PC-3 (cell line): ENCODE results near the gene LRRC51. TPM values are rescaled to one million over a fixed set of nuclear protein-coding genes. Genes with fewer than 3 reads are reported as not detected.

Source experiments
- ATAC-seq: fragments of 200-7000 bp; cut with Tn5 transposase; 2 replicates; pipeline ENCODE4 v1.9.1; 2020; ENCODE audit warnings: mild to moderate bottlenecking, moderate library complexity
- BruUV-seq: library from RNA; stranded (reverse); fragments of 400-500 nt; replicated peaks from 2 replicates; lab custom pipeline; 2021; lab: Mats Ljungman, UMichigan
- CTCF ChIA-PET: fragments of 300-600 bp; sonication (Branson Sonifier 250); formaldehyde crosslinking; loops from one replicate; lab custom pipeline; 2022; ENCODE audit warnings: antibody characterized with exemption; lab: Charles Lee
- POLR2A ChIA-PET: fragments of 300-600 bp; sonication (Branson Sonifier 250); formaldehyde crosslinking; loops from one replicate; lab custom pipeline; 2022; ENCODE audit warnings: antibody characterized with exemption; ENCODE audit not compliant: unreplicated experiment; lab: Charles Lee
- DNase-seq: peaks from one replicate; pipeline ENCODE4 v3.0.0-alpha.2; 2015
- H2AFZ ChIP-seq: fragments of 300-600 bp; sonication (generic); 2 replicates; pipeline ENCODE4 v1.6.0; 2016; ENCODE audit warnings: antibody characterized with exemption, low read length
- H3F3A ChIP-seq: fragments of 300-600 bp; sonication (generic); one replicate; pipeline ENCODE4 v1.6.0; 2017; ENCODE audit warnings: antibody characterized with exemption, low read length, control low read depth, mild to moderate bottlenecking; ENCODE audit not compliant: unreplicated experiment
- H3K27ac ChIP-seq: fragments of 300-600 bp; sonication (generic); 2 replicates; pipeline ENCODE4 v1.5.1; 2016; ENCODE audit warnings: mild to moderate bottlenecking, low read length
- H3K27me3 ChIP-seq: fragments of 300-600 bp; sonication (generic); 2 replicates; pipeline ENCODE4 v1.6.1; 2016; ENCODE audit warnings: low read length, mixed read lengths
- H3K36me3 ChIP-seq: fragments of 300-600 bp; sonication (generic); 2 replicates; pipeline ENCODE4 v1.6.1; 2016; ENCODE audit warnings: low read depth, mixed run types, low read length, mixed read lengths
- H3K4me1 ChIP-seq: fragments of 300-600 bp; sonication (generic); 2 replicates; pipeline ENCODE4 v1.5.1; 2016; ENCODE audit warnings: low read length; ENCODE audit not compliant: insufficient read depth
- H3K4me2 ChIP-seq: fragments of 300-600 bp; sonication (generic); 2 replicates; pipeline ENCODE4 v1.6.0; 2016; ENCODE audit warnings: low read length
- H3K4me3 ChIP-seq: fragments of 300-600 bp; sonication (generic); 2 replicates; pipeline ENCODE4 v1.5.1; 2016; ENCODE audit warnings: mild to moderate bottlenecking, low read length, mixed read lengths
- H3K79me2 ChIP-seq: fragments of 300-600 bp; sonication (generic); 2 replicates; pipeline ENCODE4 v1.6.1; 2017; ENCODE audit warnings: low read length, mixed read lengths
- H3K9ac ChIP-seq: fragments of 300-600 bp; sonication (generic); 2 replicates; pipeline ENCODE4 v1.6.0; 2016; ENCODE audit warnings: mild to moderate bottlenecking, low read length
- H3K9me2 ChIP-seq: fragments of 300-600 bp; sonication (generic); replicated peaks from 2 replicates; pipeline ENCODE4 v1.6.1; 2016; ENCODE audit warnings: mixed run types, low read length, mixed read lengths
- H3K9me3 ChIP-seq: fragments of 300-600 bp; sonication (generic); 2 replicates; pipeline ENCODE4 v1.6.1; 2016; ENCODE audit warnings: low read length, mixed read lengths
- H4K20me1 ChIP-seq: fragments of 300-600 bp; sonication (generic); 2 replicates; pipeline ENCODE4 v1.6.1; 2016; ENCODE audit warnings: low read length, mixed read lengths
- EZH2 ChIP-seq: fragments of 300-600 bp; sonication (generic); IDR thresholded peaks from one replicate; pipeline ENCODE4 v1.6.1; 2017; ENCODE audit warnings: antibody characterized with exemption, mild to moderate bottlenecking, low read length; ENCODE audit not compliant: unreplicated experiment
- EZH2phosphoT487 ChIP-seq: fragments of 300-600 bp; sonication (generic); IDR thresholded peaks from 2 replicates; pipeline ENCODE4 v1.6.1; 2018; ENCODE audit warnings: mild to moderate bottlenecking, antibody characterized with exemption, low read length, borderline replicate concordance
- intact Hi-C: fragments of 100-400 bp; cut with micrococcal nuclease; formaldehyde crosslinking; loops from 2 replicates; pipeline ENCODE4 v1.9.0; 2023
- total RNA-seq: library from RNA; depleted of rRNA; stranded (reverse); fragments of >200 nt; gene quantifications from 2 replicates; pipeline ENCODE4 v1.2.3, GENCODE V29; 2014
- TF ChIP-seq, protein P1 (sequence below): fragments of 300-600 bp; sonication (generic); conservative IDR thresholded peaks from 2 replicates; pipeline ENCODE4 v1.5.1; 2017; ENCODE audit warnings: antibody characterized with exemption, low read depth, mild to moderate bottlenecking, low read length

Gene LRRC51
- total RNA-seq, 1 experiment from 2014 or later: 5.8 TPM

DNA sequence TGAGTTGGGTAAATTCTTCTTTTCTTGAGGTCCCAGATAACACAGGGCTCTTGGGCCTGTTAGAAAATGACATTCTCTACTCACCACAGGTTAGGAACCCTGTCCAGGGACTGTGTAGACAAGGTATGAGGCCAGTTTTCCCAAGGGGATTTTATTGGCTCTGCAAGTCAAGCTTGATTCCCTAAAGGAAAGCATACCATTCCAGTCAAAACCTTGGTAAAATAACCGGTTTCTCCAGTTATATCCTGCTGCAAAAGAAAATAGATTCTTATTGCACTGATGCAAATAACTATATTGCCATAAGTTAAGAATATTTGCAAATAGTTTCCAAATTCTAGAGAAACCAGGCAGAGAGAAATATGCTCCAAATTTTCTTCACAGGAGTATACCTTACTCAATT, 45.3 kb downstream of the LRRC51 start:
- Histone ChIP-seq H3K9ac (no peak overlapping the region), H3K36me3 (no peaks in the 10 kb centered on the region), H3F3A (no peaks in the 10 kb centered on the region), H3K9me3 (peaks cover 9% of the 10 kb centered on the region), H3K4me1 (no peaks in the 10 kb centered on the region), H3K4me2 (no peak overlapping the region), H3K9me2 (no peaks in the 10 kb centered on the region), H4K20me1 (no peaks in the 10 kb centered on the region), H3K27me3 (no peaks in the 10 kb centered on the region), H3K79me2 (no peaks in the 10 kb centered on the region), H2AFZ (no peak overlapping the region), H3K27ac (no peak overlapping the region), H3K4me3 (no peak overlapping the region)
- BruUV-seq: no TSS peak
- no peak for TF ChIP-seq EZH2
- TF ChIP-seq EZH2phosphoT487: no peak
- TF ChIP-seq, protein P1, sequence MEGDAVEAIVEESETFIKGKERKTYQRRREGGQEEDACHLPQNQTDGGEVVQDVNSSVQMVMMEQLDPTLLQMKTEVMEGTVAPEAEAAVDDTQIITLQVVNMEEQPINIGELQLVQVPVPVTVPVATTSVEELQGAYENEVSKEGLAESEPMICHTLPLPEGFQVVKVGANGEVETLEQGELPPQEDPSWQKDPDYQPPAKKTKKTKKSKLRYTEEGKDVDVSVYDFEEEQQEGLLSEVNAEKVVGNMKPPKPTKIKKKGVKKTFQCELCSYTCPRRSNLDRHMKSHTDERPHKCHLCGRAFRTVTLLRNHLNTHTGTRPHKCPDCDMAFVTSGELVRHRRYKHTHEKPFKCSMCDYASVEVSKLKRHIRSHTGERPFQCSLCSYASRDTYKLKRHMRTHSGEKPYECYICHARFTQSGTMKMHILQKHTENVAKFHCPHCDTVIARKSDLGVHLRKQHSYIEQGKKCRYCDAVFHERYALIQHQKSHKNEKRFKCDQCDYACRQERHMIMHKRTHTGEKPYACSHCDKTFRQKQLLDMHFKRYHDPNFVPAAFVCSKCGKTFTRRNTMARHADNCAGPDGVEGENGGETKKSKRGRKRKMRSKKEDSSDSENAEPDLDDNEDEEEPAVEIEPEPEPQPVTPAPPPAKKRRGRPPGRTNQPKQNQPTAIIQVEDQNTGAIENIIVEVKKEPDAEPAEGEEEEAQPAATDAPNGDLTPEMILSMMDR: no peak
- POLR2A ChIA-PET: interaction anchor here (0.5 kb wide), 1 partner anchor 18 kb away, joined by 3 read pairs; no protein-coding TSS in a partner anchor
- CTCF ChIA-PET: interaction anchor here (0.9 kb wide), 1 partner anchor 97 kb away, joined by 3 read pairs; no protein-coding TSS in a partner anchor
- DNase-seq (peak; percentile 50), ATAC-seq (no peak)
- intact Hi-C loops: no loop called here

DNA sequence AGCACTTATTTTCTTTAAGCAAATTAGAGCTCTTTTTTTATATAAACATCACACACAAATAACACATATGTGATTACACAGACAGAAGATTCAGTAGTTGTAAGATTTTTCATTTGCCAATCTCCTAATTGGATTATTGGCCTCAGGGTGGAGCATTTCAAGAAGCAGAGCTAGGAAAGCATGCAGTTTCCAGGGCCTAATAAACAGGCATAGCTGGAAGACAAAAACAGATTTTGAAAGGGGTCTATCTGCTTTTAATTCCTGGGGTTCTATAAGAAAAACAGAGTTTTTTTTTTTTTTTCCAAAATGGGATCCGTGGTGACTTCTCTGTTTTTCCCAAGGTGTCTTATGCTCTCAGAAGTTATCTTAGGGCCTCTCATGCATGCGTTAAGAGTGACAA, 47.3 kb downstream of the LRRC51 start:
- Histone ChIP-seq H3K79me2 (no peaks in the 10 kb centered on the region), H3K9me2 (no peaks in the 10 kb centered on the region), H3K4me3 (no peak overlapping the region), H3K4me2 (no peak overlapping the region), H3K27me3 (no peaks in the 10 kb centered on the region), H2AFZ (no peak overlapping the region), H3F3A (no peaks in the 10 kb centered on the region), H3K36me3 (no peaks in the 10 kb centered on the region), H4K20me1 (no peaks in the 10 kb centered on the region), H3K27ac (no peak overlapping the region), H3K9me3 (peaks cover 9% of the 10 kb centered on the region), H3K9ac (no peak overlapping the region), H3K4me1 (no peaks in the 10 kb centered on the region)
- ATAC-seq (no peak), DNase-seq (no peak)
- POLR2A ChIA-PET: no interaction called here
- TF ChIP-seq, protein P1: no peak
- TF ChIP-seq EZH2phosphoT487 (no peak), EZH2 (no peak)
- CTCF ChIA-PET: no interaction called here
- intact Hi-C loops: no loop called here
- BruUV-seq: no TSS peak

DNA sequence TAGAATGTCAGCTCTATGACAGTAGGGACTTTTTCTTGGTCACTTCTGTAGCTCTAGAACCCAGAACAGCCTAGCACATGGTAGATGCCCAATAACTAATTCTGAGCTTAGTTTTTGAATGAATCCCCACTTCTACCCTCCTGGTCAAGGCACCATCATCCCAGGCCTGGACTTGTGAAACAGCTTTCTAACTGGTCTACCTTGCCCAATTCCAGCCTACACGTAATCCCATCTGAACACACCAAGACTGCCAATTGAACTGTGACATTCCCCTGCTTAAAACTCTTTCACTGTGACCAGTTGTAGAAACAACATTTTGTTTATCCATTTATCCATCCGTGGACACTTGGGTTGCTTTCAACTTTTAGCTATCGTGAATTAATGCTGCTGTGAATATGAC, 48.7 kb downstream of the LRRC51 start:
- DNase-seq (no peak), ATAC-seq (no peak)
- Histone ChIP-seq H3K4me2 (no peak overlapping the region), H4K20me1 (no peaks in the 10 kb centered on the region), H3K9me2 (no peaks in the 10 kb centered on the region), H3K79me2 (no peaks in the 10 kb centered on the region), H2AFZ (no peak overlapping the region), H3K4me1 (no peaks in the 10 kb centered on the region), H3K27ac (no peak overlapping the region), H3F3A (no peaks in the 10 kb centered on the region), H3K9me3 (peaks cover 9% of the 10 kb centered on the region), H3K36me3 (no peaks in the 10 kb centered on the region), H3K27me3 (no peaks in the 10 kb centered on the region), H3K4me3 (no peak overlapping the region), H3K9ac (no peak overlapping the region)
- CTCF ChIA-PET: no interaction called here
- intact Hi-C loops: no loop called here
- no TSS peak for BruUV-seq
- POLR2A ChIA-PET: no interaction called here
- TF ChIP-seq EZH2phosphoT487 (no peak), EZH2 (no peak)
- TF ChIP-seq, protein P1: no peak
